Measurements from ENCODE around the gene PPP1R3G. TPM values are rescaled to one million over a fixed set of nuclear protein-coding genes. Genes with fewer than 3 reads are reported as not detected.

PPP1R3G gene
- total RNA-seq, 1 donor, result 1.3 TPM

GRCh38 chr6:5098501-5099270 is 13.5 kb downstream of the PPP1R3G start:
- TF ChIP-seq, protein P1, sequence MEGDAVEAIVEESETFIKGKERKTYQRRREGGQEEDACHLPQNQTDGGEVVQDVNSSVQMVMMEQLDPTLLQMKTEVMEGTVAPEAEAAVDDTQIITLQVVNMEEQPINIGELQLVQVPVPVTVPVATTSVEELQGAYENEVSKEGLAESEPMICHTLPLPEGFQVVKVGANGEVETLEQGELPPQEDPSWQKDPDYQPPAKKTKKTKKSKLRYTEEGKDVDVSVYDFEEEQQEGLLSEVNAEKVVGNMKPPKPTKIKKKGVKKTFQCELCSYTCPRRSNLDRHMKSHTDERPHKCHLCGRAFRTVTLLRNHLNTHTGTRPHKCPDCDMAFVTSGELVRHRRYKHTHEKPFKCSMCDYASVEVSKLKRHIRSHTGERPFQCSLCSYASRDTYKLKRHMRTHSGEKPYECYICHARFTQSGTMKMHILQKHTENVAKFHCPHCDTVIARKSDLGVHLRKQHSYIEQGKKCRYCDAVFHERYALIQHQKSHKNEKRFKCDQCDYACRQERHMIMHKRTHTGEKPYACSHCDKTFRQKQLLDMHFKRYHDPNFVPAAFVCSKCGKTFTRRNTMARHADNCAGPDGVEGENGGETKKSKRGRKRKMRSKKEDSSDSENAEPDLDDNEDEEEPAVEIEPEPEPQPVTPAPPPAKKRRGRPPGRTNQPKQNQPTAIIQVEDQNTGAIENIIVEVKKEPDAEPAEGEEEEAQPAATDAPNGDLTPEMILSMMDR (IDR thresholded peaks at IDR 0.05; ENCODE audit: insufficient read depth, low read depth, low read length), result no peak
- no peak for DNase-seq (ENCODE audit: low read depth)
- no peak overlapping the region for H3K4me3 ChIP-seq (ENCODE audit: low read depth, low read length)

GRCh38 chr6:5099537-5099936 is 14.4 kb downstream of the PPP1R3G start:
- no peak overlapping the region for H3K4me3 ChIP-seq (ENCODE audit: low read depth, low read length)
- TF ChIP-seq, protein P1 (IDR thresholded peaks at IDR 0.05; ENCODE audit: insufficient read depth, low read depth, low read length), result no peak
- no peak for DNase-seq (ENCODE audit: low read depth)

GRCh38 chr6:5100806-5101205 is 15.7 kb downstream of the PPP1R3G start:
- TF ChIP-seq, protein P1 (IDR thresholded peaks at IDR 0.05; ENCODE audit: insufficient read depth, low read depth, low read length), result no peak
- H3K4me3 ChIP-seq (ENCODE audit: low read depth, low read length), result no peak overlapping the region
- DNase-seq (ENCODE audit: low read depth), result no peak

GRCh38 chr6:5102267-5102970 is 17.3 kb downstream of the PPP1R3G start:
- DNase-seq (ENCODE audit: low read depth), result no peak
- no peak overlapping the region for H3K4me3 ChIP-seq (ENCODE audit: low read depth, low read length)
- TF ChIP-seq, protein P1 (IDR thresholded peaks at IDR 0.05; ENCODE audit: insufficient read depth, low read depth, low read length), result no peak

DNA sequence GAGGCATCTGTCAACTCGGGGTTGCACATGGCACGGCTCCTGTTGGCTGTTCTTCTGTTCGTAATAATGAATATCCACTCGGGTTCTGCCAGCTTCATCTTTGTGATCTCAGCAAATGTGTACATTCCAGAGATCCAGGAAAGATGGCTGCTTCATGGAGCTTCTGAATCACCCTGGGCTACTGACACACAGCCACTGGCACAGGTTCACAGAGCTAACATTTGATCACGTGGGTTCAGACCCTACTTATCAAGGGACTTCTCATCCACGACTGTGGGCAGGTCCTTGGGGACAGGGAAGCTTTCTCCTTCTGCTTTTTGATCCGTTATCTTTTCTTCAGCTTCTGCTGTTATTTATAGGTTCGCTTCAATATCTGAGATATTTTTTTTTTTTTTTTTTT is 18.1 kb downstream of the PPP1R3G start:
- TF ChIP-seq, protein P1 (IDR thresholded peaks at IDR 0.05; ENCODE audit: insufficient read depth, low read depth, low read length), result no peak
- no peak for DNase-seq (ENCODE audit: low read depth)
- no peak overlapping the region for H3K4me3 ChIP-seq (ENCODE audit: low read depth, low read length)

- no peak overlapping the region for H3K4me3 ChIP-seq (ENCODE audit: low read depth, low read length)
- DNase-seq (ENCODE audit: low read depth), result no peak
- TF ChIP-seq, protein P1 (IDR thresholded peaks at IDR 0.05; ENCODE audit: insufficient read depth, low read depth, low read length), result no peak
Observed at GRCh38 chr6:5104667-5105066, 19.5 kb downstream of the PPP1R3G start.
